NCI-H2029 treated with DMSO at 0.1 percent for 48 hours (cell line): ENCODE results near the gene RAB40C.

Experiments
- DNase-seq: peaks from one replicate; lab custom pipeline; 2025; lab: John Stamatoyannopoulos, UW

RAB40C gene, protein sequence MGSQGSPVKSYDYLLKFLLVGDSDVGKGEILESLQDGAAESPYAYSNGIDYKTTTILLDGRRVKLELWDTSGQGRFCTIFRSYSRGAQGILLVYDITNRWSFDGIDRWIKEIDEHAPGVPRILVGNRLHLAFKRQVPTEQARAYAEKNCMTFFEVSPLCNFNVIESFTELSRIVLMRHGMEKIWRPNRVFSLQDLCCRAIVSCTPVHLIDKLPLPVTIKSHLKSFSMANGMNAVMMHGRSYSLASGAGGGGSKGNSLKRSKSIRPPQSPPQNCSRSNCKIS

DNA sequence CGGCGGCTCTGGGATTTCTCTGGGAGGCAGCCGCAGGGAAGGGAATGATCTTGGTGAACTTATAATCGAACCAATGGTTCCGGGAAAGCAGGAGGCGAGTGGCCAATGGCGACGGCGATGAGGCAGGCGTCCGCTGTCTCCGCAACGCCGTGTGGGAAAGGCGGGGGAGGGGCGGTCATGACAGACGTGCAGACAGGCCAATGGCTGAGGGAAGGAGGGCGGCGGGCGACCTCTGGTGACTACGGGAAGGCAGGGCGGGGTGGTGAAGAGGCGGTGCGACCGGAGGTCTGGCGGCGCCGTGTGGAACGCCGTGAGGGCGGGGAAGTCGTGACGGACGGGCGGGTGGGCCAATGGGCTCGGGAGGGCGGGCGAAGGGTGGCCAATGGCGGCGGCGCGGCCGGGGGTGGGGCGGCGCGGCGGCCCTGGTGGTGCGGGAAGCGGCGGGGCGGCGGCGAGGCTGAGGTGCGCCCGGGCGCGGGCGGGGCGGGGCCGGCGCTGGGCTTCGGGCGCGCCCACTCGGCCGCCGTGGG lies at the start of gene RAB40C:
TSS of gene RAB40C (plus strand) at position 409 of the 530 bp plus-strand sequence. CDS start 226 bp downstream, outside the sequence.
- peak; percentile 70 for DNase-seq

DNA sequence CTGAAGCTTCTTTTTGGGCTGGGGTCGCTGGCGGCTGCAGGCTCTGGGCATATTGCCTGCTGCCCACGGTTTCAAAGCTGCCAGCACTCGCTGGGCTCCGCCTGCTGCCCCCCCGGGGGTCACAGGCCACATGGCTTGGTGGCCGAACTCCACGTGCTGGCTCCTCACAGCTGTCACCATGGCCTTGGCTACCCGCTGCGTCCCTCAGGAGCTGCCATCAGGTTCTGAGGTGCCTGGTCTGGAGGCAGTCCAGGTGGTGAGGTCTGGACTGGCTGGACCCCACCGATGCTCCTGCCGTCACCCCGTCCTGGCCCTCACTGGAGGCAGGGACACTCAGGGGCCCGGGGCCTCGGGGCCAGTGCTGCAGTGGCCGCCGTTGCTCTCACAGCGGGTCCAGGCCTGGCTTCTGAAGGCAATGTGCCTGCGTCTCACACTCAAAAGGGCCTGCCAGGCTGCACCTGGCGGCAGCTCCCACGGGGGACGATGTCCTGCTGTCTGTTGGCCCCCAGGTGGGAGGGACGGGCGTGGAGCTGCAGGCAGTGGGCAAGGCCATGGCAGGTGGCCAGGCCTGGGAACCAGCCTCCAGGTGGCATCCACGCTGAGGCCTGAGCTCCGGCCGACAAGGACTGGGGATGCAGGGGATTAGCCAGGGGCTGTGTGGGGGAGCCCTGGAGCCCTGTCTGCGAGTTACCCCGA lies 49.1 kb upstream of the RAB40C start:
- no peak for DNase-seq

DNA sequence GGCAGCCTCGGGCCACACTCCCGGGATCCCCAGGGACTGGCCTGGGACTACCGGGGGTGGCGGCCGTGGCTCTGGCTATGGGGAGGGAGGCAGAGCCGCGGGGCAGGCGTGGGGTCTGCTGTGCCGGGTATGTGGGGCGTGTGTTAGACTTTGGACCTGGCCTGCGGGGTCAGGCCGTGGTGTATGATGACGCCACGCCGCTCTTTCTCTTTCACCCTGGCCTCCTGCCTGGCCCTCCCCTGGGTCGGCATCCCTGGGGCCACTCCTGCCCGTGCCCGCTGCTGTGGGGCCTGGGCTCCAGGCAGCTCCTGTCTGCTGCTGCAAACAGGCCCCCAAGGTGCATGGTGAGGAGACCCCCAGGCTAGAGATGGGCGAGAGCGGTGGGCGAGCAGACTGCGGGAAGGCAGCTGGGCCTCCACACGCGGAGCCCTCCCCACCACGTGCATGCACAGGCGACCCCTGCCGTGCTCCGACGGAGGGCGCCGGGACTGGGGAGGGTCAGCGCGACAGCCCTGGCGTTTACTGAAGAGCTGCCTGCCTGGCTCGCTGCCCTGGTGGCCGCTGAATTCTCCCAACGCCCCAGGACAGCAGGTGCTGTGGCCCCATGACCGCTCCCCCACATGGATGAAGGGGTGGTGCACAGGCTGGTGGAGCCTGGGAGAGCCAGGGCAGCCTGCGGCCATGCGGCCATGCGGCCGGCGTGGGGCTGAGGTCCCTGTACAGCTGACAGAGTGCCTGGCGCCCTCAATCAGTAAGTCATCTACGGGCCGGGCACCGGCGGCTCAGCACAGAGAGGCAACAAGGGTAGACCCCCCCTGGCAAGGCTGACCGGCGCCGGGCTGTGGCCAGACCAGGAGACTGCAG lies 46.3 kb upstream of the RAB40C start:
- no peak for DNase-seq

DNA sequence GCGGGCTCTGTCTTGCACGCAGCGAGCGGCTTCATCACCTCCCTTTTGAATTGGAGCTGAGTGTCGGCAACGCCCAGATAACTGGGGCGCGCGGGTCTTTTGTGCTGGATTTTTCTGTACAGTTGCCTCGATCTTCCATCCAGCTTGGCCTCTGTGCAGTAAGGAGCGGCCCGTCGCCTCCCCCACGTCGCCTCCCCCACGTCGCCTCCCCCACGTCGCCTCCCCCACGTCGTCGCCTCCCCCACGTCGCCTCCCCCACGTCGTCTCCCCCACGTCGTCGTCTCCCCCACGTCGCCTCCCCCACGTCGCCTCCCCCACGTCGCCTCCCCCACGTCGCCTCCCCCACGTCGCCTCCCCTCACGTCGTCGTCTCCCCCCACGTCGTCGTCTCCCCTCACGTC lies 45.3 kb upstream of the RAB40C start:
- DNase-seq: no peak

DNA sequence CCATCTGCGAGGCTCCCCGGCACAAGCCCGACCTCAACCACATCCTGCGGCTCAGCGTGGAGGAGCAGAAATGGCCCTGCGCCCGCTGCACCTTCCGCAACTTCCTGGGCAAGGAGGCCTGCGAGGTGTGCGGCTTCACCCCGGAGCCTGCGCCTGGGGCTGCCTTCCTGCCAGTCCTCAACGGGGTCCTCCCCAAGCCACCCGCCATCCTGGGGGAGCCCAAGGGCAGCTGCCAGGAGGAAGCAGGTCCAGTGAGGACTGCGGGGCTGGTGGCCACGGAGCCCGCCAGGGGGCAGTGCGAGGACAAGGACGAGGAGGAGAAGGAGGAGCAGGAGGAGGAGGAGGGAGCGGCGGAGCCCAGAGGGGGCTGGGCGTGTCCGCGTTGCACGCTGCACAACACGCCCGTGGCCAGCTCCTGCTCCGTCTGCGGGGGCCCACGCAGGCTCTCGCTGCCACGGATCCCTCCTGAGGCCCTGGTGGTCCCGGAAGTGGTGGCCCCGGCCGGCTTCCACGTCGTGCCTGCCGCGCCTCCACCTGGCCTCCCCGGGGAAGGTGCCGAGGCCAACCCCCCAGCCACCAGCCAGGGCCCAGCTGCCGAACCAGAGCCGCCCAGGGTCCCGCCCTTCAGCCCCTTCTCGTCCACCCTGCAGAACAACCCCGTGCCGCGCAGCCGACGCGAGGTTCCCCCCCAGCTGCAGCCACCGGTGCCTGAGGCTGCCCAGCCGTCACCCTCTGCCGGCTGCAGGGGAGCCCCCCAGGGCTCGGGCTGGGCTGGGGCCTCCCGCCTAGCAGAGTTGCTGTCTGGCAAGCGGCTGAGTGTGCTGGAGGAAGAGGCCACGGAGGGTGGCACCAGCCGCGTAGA lies 42.7 kb upstream of the RAB40C start:
- no peak for DNase-seq

DNA sequence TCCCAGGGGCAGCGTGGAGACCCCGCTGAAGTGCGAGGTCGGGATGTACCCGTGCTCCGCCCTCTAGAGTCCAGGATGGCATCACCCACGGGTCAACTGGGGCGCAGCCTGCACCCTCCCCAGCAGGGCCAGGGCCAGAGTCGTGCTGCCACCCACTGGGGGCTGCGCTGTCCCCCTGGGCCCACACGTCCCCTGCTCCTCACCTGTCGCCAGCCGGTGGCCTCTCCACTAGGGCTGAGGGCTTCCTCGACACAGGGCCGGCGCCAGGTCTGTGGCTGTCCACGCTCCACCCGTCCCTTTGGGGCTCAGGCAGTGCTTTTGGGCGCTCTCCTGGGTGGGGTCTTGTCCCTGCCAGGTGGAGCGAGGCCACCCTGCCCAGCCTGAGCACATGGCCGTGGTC lies 41.3 kb upstream of the RAB40C start:
- no peak for DNase-seq

DNA sequence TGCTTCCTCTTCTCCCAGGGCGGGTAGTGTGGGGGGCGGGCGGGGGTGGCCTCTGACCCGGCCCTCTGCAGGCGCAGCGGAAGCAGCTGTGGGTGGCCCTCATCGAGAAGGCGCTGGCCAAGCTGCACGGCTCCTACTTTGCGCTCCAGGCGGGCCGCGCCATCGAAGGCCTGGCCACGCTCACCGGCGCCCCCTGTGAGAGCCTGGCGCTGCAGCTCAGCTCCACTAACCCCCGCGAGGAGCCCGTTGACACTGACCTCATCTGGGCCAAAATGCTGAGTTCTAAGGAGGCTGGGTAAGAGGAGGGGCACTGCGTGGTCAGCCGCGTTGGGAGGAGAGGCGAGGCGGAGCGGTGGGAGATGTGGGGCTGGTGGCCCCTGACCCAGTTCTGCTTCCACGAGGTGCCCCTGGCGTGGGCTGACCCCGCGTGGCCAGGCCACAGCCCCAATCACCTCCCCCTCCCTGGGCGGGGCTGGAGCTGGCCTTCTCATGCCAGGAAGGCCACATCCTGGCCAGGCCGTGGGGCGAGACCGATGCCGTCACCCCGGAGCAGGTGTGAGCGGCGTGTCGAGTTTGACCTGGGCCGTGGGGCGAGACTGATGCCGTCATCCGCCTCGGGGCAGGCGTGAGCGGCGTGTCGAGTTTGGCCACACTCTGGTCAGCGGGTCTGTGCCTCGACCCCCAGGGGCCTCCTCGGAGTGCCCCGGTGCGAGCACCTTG lies 40.2 kb upstream of the RAB40C start:
- DNase-seq: no peak

DNA sequence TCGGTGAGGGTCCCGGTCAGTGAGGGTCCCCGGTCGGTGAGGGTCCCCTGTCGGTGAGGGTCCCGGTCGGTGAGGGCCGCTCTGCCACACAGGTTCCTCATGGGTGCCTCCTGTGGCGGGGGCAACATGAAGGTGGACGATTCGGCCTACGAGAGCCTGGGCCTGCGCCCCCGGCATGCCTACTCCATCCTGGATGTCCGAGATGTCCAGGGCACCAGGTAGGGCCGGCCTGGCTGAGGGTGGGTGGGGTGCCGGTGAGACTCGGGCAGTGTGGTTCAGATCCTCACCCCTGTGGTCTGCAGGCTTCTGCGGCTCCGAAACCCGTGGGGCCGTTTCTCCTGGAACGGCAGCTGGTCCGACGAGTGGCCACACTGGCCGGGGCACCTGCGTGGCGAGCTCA lies 38.7 kb upstream of the RAB40C start:
- DNase-seq: no peak

DNA sequence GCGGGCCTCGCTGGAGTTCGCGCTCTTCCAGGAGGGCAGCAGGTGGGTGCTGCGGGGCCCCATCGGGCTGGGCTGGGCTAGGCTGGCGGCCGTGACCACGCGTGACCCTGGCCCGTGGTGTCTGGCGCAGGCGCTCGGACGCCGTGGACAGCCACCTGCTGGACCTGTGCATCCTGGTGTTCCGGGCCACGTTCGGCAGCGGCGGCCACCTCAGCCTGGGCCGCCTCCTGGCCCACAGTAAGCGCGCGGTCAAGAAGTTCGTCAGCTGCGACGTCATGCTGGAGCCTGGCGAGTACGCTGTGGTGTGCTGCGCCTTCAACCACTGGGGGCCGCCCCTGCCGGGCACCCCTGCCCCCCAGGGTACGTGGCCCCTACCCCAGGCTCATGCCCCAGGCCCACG lies 37.7 kb upstream of the RAB40C start:
- no peak for DNase-seq

DNA sequence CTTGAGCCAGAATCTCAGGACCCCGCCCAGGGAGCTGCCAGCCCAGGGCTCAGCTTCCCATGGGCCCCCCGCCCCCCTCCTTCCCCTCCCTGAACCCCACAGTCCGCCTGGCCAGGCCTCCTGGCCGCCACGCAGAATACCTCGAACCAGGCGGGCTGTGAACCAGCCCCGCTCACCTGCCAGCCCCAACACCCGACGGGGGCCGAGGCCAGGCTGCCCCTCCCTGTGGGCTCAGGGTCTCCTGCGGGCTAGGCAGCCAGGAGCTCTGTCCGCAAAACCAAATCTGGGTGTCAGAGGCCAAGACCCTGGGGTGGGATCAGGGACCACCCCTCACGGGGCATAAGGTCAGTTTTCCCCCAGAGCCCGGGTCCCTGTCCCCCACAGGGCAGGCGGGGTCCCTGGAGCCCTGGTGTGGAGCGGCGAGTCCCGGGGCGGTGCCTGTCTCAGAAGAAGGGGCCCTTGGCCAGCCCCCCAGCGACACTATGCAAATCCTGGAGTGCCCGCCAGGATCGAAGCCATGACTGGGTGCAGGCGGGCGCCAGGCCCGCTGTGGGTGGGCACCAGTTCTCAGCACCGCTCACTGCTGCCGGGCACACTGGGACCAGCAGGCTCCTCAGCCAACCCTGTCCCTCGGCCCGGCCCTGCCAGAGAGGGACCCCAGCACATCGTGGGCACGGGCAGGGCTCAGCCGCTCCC lies 36.1 kb upstream of the RAB40C start:
- no peak for DNase-seq

DNA sequence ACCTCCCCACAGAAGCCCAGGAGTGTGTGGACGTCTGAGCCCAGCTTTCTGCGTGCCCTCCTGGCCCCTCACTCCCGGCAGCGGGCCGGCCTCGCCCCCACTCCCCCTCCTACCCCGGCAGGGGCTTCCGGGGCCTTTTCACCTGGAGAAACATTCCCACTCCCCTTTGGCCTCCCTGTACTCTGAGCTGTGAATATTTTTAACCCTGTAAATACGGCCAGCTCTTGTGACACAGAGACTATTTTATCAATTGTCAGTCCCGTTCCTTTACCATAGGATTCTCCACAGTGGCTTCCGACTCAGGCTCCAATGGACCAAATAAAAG lies 35.6 kb upstream of the RAB40C start:
- DNase-seq: no peak

DNA sequence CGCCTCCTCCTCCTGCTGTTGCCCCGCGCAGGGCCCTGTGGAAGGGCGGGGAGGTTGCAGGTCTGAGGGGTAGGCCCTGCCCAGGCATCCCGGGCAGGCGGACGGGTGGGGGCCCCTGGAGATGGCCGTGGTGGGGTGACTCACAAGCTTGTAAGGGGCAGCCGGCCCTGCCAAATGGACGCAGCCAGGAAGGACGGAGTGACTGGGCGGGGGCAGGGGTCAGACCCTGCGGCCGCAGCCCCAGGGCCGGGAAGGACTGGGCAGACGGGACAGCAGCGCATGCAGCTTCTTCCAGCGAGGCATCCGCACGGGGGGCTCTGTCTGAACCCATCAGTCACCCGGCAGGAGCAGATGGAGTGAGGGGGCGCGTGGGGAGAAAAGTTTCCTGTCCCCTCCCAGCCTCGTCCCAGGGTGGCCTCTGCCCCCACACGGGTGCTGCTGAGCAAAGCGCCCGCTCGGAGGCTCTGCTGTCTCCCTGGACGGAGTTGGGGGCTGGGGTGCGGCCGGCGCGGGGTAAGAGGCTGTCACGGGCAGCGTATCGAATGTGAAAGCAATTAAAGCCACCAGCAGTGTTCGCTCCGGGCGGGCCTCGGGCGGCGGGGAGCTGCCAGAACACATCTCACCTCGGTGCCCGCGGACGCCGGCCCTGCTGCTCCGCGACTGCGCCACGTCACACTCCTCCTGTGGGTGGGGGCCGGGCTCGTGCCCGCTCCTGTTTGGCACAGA lies 35.1 kb upstream of the RAB40C start:
- no peak for DNase-seq

DNA sequence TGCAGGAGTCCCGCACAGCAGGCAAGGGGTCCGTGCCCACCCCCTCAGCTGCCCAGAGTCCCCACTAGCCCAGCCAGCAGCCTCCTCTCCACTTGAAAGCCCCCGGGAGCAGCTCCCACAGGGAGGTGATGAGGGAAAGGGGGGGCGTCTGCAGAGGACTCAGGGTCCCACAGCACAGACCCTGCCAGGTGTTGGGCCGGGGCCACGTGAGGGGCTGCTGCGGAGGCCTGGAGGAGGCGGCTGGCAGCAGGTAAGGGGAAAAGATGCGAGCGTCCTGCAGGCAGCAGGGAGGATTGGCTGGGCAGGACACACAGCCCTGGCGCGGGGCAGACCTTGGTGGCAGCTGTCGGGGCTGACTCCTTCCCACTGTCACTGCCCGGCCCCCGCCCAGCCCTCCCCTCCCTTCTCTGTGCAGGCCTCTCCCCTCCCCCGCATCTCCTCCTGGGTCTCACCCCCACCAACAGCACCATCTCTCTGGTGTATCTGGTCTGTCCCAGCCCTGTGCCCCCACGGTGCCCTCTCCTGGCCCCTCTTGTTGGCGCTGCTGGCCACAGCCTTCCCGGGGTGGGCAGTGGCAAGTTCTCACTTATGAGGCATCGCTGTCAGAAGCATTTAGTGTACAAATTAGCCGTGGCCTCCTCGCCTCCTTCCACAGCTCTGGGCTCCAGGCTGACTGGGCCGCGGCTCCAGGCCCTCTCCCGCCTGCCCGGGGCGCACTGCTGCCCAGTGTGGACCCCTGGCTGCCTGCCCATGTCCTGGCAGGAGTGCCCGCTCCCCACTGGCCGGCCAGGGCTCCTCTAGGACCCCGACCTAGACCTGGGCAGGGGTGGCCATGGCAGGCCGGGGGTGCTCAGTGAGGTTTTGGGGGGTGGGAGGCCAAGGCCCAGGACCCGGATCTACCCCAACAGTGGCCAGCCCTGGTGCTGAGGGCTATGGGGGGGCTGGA lies 34.1 kb upstream of the RAB40C start:
- DNase-seq: no peak

DNA sequence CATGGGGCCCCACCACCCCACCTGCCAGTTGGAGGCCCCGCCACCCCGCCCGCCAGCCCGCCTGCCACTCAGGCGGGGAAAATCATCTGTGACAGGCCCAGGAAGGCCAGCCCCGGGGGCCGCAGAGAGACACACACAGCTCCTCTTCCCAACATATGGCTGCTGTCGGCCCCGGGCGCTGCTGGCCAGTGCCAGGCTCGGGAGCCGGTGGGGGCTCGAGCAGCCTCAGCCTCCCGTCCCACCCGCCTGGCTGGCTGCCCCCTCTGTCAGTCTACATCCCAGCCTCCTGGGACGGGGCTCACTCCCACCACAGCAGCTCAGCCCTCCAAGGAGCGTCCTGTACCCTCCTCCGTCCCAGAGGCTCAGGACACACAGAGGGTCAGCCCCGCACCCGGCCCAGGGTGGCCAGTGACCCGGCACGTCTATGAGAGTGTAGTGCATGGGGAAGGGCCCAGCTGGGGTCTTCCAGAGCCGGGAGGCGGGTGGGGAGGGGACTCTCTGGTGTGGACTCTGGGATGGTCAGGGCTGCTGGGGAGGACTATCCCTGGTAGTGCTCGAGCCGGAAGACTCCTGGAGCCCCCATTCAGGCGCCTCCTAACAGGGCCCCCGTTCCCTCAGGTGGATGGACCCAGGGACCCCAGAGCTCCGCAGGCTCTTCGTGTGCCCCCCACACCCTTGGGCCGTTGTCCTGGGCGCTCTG lies 33.2 kb upstream of the RAB40C start:
- no peak for DNase-seq

DNA sequence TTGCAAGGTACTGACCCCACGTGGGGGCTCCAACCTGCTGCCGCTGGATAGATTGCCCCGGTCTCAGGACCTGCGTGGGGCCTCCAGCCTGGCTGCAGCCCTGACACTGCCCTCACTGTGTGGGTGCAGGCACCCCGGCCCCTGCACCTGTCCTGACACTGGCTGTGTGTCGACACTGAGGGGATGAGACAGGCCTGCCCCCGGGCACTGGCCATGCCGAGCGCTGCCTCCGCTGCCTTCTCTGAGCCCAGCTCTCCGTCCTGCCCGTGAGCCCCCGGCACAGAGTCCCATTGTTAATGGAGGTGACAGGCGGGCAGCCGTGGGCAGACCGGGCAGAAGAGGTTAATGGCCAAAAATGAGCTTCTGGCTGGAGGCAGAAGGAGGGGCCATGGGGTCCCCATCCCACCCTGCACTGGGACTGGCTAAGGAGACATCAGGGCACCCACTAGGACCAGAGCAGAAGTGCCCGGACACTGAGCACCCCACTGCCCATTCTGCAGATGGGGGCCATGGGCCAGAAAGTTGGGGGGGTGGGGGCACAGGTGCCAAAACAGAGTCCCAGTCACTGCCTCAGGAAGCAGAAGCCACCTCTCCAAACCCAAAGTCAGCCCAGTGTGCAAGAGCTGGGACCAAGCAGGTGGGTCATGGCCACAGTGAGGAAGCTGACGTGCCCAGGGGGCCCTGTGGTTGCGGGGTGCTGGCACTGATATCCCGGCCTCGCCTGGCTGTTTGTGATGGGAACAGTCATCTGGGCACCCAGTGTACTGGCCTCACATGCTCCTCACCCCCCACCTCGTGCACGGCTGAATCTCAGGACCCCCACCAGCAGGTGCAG lies 32.2 kb upstream of the RAB40C start:
- DNase-seq: no peak

DNA sequence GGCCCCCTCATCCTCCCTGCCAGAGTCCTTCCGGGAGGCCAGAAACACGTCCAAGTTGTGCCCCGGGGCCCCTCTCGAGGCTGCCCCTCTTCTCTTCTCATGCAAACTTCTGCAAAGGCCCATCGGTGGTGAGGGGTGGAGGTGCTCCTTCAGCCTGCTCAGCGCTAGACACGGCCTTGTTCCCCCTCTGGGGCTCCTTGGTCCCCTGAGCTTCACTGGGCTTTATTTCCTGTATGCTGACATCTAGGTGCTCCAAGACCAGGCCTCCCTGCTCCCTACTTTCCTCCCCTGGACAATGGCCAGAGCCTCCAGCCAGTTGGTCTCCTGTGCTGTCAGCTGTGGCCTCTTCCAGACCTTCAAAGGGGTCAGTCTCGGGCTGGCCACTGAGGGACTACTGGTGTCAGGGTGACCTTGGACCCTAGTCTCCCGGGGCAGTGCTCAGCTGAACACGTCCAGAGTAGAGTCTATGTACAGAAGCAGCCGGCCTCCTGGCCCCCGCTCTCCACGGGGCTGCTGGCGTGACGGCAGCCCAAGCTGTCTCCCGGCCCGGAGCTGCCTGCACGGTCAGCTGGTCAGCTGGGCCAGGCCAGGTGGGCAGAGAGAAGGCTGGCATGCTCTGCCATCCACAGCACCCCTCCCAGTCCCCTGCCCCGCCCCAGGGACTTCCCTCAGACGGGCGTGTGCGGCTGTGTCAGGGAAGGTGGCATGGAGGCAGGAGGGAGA lies 31.4 kb upstream of the RAB40C start:
- no peak for DNase-seq

DNA sequence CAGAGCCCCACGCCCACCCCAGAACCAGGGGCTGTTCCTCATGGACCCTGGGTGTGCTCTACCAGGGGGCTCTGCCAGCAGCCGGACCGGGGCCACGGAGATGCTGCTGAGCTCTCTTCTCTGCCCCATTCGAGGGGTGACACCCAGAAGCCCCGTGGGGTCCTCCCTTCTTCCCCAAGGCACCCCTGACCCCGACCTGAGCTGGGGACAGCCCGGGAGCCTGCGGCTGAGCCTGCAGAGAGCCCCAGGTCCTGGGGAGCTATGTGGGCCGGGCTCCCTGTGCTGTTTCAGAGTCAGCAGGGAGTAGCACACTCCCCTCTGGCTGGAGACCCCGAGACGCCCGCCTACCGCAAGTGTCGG lies 30.9 kb upstream of the RAB40C start:
- no peak for DNase-seq
